Astrocyte (in vitro differentiated cells and primary cell): ENCODE data around the gene CEP41.

Source experiments
- EZH2 ChIP-seq: IDR thresholded peaks from 2 replicates; pipeline ENCODE4 v1.6.1; 2012; ENCODE audit warnings: mild to moderate bottlenecking, low read length, inconsistent platforms; ENCODE audit not compliant: insufficient read depth
- TF ChIP-seq, protein P1 (sequence below): IDR thresholded peaks from 2 replicates; pipeline ENCODE4 v1.5.1; 2011; ENCODE audit warnings: low read depth, mild to moderate bottlenecking, inconsistent platforms, low read length, moderate library complexity; ENCODE audit not compliant: insufficient read depth

DNA sequence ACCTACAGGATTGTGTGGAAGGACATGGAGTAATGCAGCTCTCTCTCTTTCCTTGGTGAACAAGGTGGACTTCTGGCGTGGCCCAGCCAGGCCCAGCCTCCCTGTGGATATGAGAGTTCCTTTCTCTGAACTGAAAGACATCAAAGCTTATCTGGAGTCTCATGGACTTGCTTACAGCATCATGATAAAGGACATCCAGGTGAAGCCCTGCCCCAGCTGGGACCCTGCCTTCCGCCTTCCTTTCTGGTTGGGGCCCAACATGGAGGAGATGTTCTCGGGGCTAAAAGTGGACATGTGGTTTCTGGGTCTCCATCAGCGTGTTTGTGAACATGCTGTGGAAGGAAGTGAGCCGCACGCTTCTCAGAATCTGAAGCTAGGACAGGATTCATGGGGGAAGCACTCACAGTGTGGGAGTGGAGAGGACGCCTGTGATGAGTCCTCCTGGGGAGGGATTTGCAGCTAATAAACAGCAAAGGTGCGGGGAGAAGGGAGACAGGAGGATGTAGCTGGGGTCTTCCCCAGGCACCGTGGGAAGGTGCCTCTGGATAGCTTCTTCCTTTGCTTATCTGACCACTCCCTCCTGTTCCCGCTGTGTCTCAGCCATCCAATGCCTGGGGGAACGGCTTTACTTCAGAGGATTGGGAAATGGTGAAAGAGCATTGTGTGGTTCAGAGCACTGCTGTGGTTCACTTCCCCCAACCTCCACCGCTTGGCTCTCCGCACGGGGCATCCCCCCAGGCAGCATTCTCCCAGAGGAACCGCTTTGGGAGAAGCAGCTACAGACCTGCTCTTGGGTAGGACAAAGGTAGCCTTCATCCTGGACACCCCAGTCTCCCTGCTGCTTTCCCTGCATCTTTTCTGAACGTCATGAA is 90.7 kb downstream of the CEP41 start:
- TF ChIP-seq, protein P1, sequence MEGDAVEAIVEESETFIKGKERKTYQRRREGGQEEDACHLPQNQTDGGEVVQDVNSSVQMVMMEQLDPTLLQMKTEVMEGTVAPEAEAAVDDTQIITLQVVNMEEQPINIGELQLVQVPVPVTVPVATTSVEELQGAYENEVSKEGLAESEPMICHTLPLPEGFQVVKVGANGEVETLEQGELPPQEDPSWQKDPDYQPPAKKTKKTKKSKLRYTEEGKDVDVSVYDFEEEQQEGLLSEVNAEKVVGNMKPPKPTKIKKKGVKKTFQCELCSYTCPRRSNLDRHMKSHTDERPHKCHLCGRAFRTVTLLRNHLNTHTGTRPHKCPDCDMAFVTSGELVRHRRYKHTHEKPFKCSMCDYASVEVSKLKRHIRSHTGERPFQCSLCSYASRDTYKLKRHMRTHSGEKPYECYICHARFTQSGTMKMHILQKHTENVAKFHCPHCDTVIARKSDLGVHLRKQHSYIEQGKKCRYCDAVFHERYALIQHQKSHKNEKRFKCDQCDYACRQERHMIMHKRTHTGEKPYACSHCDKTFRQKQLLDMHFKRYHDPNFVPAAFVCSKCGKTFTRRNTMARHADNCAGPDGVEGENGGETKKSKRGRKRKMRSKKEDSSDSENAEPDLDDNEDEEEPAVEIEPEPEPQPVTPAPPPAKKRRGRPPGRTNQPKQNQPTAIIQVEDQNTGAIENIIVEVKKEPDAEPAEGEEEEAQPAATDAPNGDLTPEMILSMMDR, result no peak
- no peak for TF ChIP-seq EZH2
